Panc1 (cell line): ENCODE data around the gene USP53. TPM values are rescaled to one million over a fixed set of nuclear protein-coding genes. Genes with fewer than 3 reads are reported as not detected.

Source experiments
- ATAC-seq: fragments of 200-7000 bp; cut with Tn5 transposase; 2 replicates; pipeline ENCODE4 v1.9.1; 2020; ENCODE audit warnings: mild to moderate bottlenecking, moderate library complexity
- BruUV-seq: library from RNA; stranded (reverse); fragments of 400-500 nt; replicated peaks from 2 replicates; lab custom pipeline; 2021; lab: Mats Ljungman, UMichigan
- CTCF ChIA-PET: fragments of 300-600 bp; sonication (Branson Sonifier 250); formaldehyde crosslinking; loops from one replicate; lab custom pipeline; 2022; ENCODE audit warnings: antibody characterized with exemption; lab: Charles Lee
- POLR2A ChIA-PET: fragments of 300-600 bp; sonication (Branson Sonifier 250); formaldehyde crosslinking; loops from one replicate; lab custom pipeline; 2022; ENCODE audit warnings: antibody characterized with exemption; lab: Charles Lee
- DNase-seq: peaks from one replicate; pipeline ENCODE4 v3.0.0-alpha.2; 2010; ENCODE audit warnings: low read depth, low spot score
- H3K27ac ChIP-seq: 2 replicates; pipeline ENCODE4 v1.5.1; 2011; ENCODE audit warnings: mild to moderate bottlenecking, low read length, inconsistent platforms
- H3K27me3 ChIP-seq: fragments of 200-500 bp; sonication (Bioruptor generic); 2 replicates; pipeline ENCODE4 v1.6.0; 2014; ENCODE audit warnings: low read length, inconsistent platforms; ENCODE audit not compliant: control insufficient read depth, insufficient read depth
- H3K36me3 ChIP-seq: fragments of 200-500 bp; sonication (Bioruptor generic); 2 replicates; pipeline ENCODE4 v1.5.1; 2014; ENCODE audit warnings: inconsistent platforms, mild to moderate bottlenecking, low read length, moderate library complexity; ENCODE audit not compliant: control insufficient read depth, insufficient read depth
- H3K4me1 ChIP-seq: 2 replicates; pipeline ENCODE4 v1.5.1; 2011; ENCODE audit warnings: inconsistent platforms, mild to moderate bottlenecking, low read length, moderate library complexity; ENCODE audit not compliant: control insufficient read depth, insufficient read depth
- H3K4me3 ChIP-seq, 2 experiments: 2 replicates each; pipeline ENCODE4 v1.5.1; 2011 to 2012; ENCODE audit warnings: low read depth in 2 of 2, low read length in 2 of 2, mild to moderate bottlenecking in 2 of 2, inconsistent platforms in 1 of 2, moderate library complexity in 1 of 2
- H3K9me3 ChIP-seq: fragments of 200-500 bp; sonication (Bioruptor generic); 2 replicates; pipeline ENCODE4 v1.5.1; 2014; ENCODE audit warnings: low read depth, mild to moderate bottlenecking, inconsistent platforms, low read length, moderate library complexity; ENCODE audit not compliant: control insufficient read depth, insufficient read depth
- CTCF ChIP-seq: fragments of 450-650 bp; IDR thresholded peaks from 2 replicates; pipeline ENCODE4 v1.5.1; 2017; ENCODE audit warnings: mild to moderate bottlenecking
- POLR2AphosphoS5 ChIP-seq: IDR thresholded peaks from 2 replicates; pipeline ENCODE4 v1.6.1; 2012; ENCODE audit warnings: mild to moderate bottlenecking, low read depth, low read length, moderate library complexity
- REST ChIP-seq, 2 experiments: IDR thresholded peaks; 2 replicates each; pipeline ENCODE4 v1.6.1; 2011 to 2012; ENCODE audit warnings: low read depth in 2 of 2, control low read depth in 1 of 2, low read length in 1 of 2, mild to moderate bottlenecking in 1 of 2, moderate library complexity in 1 of 2; ENCODE audit not compliant: insufficient read depth in 1 of 2
- SIN3A ChIP-seq: IDR thresholded peaks from 2 replicates; pipeline ENCODE4 v1.6.1; 2012; ENCODE audit warnings: low read depth, mild to moderate bottlenecking, low read length, moderate library complexity, borderline replicate concordance; ENCODE audit not compliant: insufficient read depth
- TCF7L2 ChIP-seq: IDR thresholded peaks from 2 replicates; pipeline ENCODE4 v1.6.1; 2011; ENCODE audit warnings: mild to moderate bottlenecking, low read depth, low read length, inconsistent platforms
- in situ Hi-C: cut with HindIII; loops from 2 replicates; pipeline ENCODE4 v1.10.0; 2016; ENCODE audit warnings: low sequenced_read_pairs, low pct_unique_long_range_greater_than_20kb
- intact Hi-C: fragments of 100-400 bp; cut with micrococcal nuclease; formaldehyde crosslinking; loops from one replicate; pipeline ENCODE4 v1.10.0; 2022; ENCODE audit not compliant: unreplicated experiment
- total RNA-seq: library from RNA; stranded (reverse); gene quantifications from one replicate; pipeline ENCODE4 v1.2.1, GENCODE V29; 2021; ENCODE audit not compliant: unreplicated experiment

The USP53 gene
- total RNA-seq, 1 experiment from 2014 or later: 5.3 TPM

- ChIA-PET CTCF (no interaction called here), POLR2A (no interaction called here)
- TF ChIP-seq CTCF (no peak), POLR2AphosphoS5 (no peak), TCF7L2 (no peak), SIN3A (no peak), REST (IDR thresholded peaks at IDR 0.05; ENCODE audit: insufficient read depth in 1 of 2, low read depth in 2 of 2, low read length in 1 of 2) (no peak)
- BruUV-seq: no TSS peak
- no peak for ATAC-seq
- H3K27ac ChIP-seq: no peak overlapping the region
- no peak for DNase-seq
- H3K4me1 ChIP-seq: no peaks in the 10 kb centered on the region
- H3K9me3 ChIP-seq: no peaks in the 10 kb centered on the region
- no peaks in the 10 kb centered on the region for H3K36me3 ChIP-seq
- intact Hi-C loops: no loop called here
- H3K4me3 ChIP-seq: no peak overlapping the region
- H3K27me3 ChIP-seq: no peaks in the 10 kb centered on the region
- in situ Hi-C loops: no loop called here
These were observed 21.0 kb upstream of the USP53 start for GRCh38 chr4:119191505-119191904.

- no TSS peak for BruUV-seq
These were observed 14.7 kb upstream of the USP53 start for GRCh38 chr4:119197772-119198212.

More at GRCh38 chr4:119197772-119198212, 14.7 kb upstream of the USP53 start:
- no peak overlapping the region for H3K27ac ChIP-seq
- TF ChIP-seq REST (IDR thresholded peaks at IDR 0.05; ENCODE audit: insufficient read depth in 1 of 2, low read depth in 2 of 2, low read length in 1 of 2) (no peak), POLR2AphosphoS5 (no peak), TCF7L2 (no peak), SIN3A (no peak)
- intact Hi-C loops (no loop called here), in situ Hi-C loops (no loop called here)
- H3K4me3 ChIP-seq: no peak overlapping the region
- no peak for DNase-seq
- no peaks in the 10 kb centered on the region for H3K9me3 ChIP-seq
- ATAC-seq: no peak
- H3K4me1 ChIP-seq: no peaks in the 10 kb centered on the region
- no peaks in the 10 kb centered on the region for H3K27me3 ChIP-seq
- CTCF ChIA-PET: no interaction called here
- no peaks in the 10 kb centered on the region for H3K36me3 ChIP-seq
- POLR2A ChIA-PET: no interaction called here
